ENCODE results near the gene IQCH.

The IQCH gene

GRCh38 chr15:67543348-67543718, 288.7 kb downstream of the IQCH start:
- Histone ChIP-seq H4K20me1 (ENCODE audit: insufficient read depth, low read length) (no peaks in the 10 kb centered on the region), H3K4me1 (ENCODE audit: low read length) (peaks cover 24% of the 10 kb centered on the region), H3K4me2 (ENCODE audit: low read depth, low read length) (peak overlapping the region; percentile 95), H3K79me2 (ENCODE audit: low read length) (peaks cover 14% of the 10 kb centered on the region; the same call in 1 of the 2 replicates), H3K9me3 (replicated peaks; ENCODE audit: insufficient read depth, low read length) (no peaks in the 10 kb centered on the region), H3K9me2 (replicated peaks; ENCODE audit: insufficient read depth, low read length) (no peaks in the 10 kb centered on the region), H3K4me3 (ENCODE audit: low read length) (peak overlapping the region; percentile 98), H3K27me3 (replicated peaks; ENCODE audit: insufficient read depth, low read length) (no peaks in the 10 kb centered on the region), H3K9ac (ENCODE audit: low read length) (no peak overlapping the region; the same call in 1 of the 2 replicates), H3K36me3 (replicated peaks; ENCODE audit: insufficient read depth, low read length) (no peaks in the 10 kb centered on the region), H3K27ac (ENCODE audit: low read length) (no peak overlapping the region), H2AFZ (ENCODE audit: low read length) (peak overlapping the region; percentile 94), H3F3A (ENCODE audit: insufficient read depth, low read length) (peaks cover 24% of the 10 kb centered on the region)
- no peak for DNase-seq
- TF ChIP-seq EZH2 (optimal IDR thresholded peaks at IDR 0.05; ENCODE audit: low read depth, low read length) (no peak), EZH2phosphoT487 (IDR thresholded peaks at IDR 0.05; ENCODE audit: low read length) (no peak)
- TF ChIP-seq, protein P1, sequence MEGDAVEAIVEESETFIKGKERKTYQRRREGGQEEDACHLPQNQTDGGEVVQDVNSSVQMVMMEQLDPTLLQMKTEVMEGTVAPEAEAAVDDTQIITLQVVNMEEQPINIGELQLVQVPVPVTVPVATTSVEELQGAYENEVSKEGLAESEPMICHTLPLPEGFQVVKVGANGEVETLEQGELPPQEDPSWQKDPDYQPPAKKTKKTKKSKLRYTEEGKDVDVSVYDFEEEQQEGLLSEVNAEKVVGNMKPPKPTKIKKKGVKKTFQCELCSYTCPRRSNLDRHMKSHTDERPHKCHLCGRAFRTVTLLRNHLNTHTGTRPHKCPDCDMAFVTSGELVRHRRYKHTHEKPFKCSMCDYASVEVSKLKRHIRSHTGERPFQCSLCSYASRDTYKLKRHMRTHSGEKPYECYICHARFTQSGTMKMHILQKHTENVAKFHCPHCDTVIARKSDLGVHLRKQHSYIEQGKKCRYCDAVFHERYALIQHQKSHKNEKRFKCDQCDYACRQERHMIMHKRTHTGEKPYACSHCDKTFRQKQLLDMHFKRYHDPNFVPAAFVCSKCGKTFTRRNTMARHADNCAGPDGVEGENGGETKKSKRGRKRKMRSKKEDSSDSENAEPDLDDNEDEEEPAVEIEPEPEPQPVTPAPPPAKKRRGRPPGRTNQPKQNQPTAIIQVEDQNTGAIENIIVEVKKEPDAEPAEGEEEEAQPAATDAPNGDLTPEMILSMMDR (IDR thresholded peaks at IDR 0.05; ENCODE audit: low read length) = no peak

GRCh38 chr15:67544475-67544874, 289.9 kb downstream of the IQCH start:
- Histone ChIP-seq H3K9ac (ENCODE audit: low read length) (no peak overlapping the region), H3K9me3 (replicated peaks; ENCODE audit: insufficient read depth, low read length) (no peaks in the 10 kb centered on the region), H3K4me1 (ENCODE audit: low read length) (peaks cover 20% of the 10 kb centered on the region), H3K27ac (ENCODE audit: low read length) (no peak overlapping the region), H3K4me3 (ENCODE audit: low read length) (no peak overlapping the region), H3K9me2 (replicated peaks; ENCODE audit: insufficient read depth, low read length) (no peaks in the 10 kb centered on the region), H3K27me3 (replicated peaks; ENCODE audit: insufficient read depth, low read length) (no peaks in the 10 kb centered on the region), H3K36me3 (replicated peaks; ENCODE audit: insufficient read depth, low read length) (no peaks in the 10 kb centered on the region), H4K20me1 (ENCODE audit: insufficient read depth, low read length) (no peaks in the 10 kb centered on the region), H3K79me2 (ENCODE audit: low read length) (peaks cover 14% of the 10 kb centered on the region; the same call in 1 of the 2 replicates), H3F3A (ENCODE audit: insufficient read depth, low read length) (peaks cover 24% of the 10 kb centered on the region), H3K4me2 (ENCODE audit: low read depth, low read length) (no peak overlapping the region), H2AFZ (ENCODE audit: low read length) (no peak overlapping the region)
- TF ChIP-seq EZH2 (optimal IDR thresholded peaks at IDR 0.05; ENCODE audit: low read depth, low read length) (no peak), EZH2phosphoT487 (IDR thresholded peaks at IDR 0.05; ENCODE audit: low read length) (no peak)
- TF ChIP-seq, protein P1 (IDR thresholded peaks at IDR 0.05; ENCODE audit: low read length) = no peak
- DNase-seq = no peak

DNA sequence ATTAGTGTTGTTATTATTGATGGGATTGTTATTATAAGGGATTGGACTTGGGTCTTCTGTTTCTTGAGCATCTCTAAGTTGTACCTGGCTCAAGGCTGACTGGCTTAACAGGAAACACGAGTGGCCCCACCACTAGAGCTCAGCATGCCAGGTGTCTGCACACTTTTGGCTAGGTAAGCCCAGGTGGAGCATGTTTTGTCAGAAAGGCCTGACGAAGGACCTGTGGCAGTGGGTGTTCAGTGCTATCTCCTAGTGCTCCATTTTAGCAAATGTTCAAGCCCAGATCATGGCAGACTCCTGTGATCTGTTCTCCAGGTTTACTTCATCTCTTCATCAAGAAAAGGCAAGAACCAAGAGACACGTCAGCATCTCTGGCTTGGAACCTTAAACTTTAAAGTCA, 291.3 kb downstream of the IQCH start:
- H3K27ac ChIP-seq (ENCODE audit: low read length) = no peak overlapping the region
- peaks cover 10% of the 10 kb centered on the region for H3K4me1 ChIP-seq (ENCODE audit: low read length)
- no peaks in the 10 kb centered on the region for H4K20me1 ChIP-seq (ENCODE audit: insufficient read depth, low read length)
- no peak overlapping the region for H2AFZ ChIP-seq (ENCODE audit: low read length)
- TF ChIP-seq EZH2 (optimal IDR thresholded peaks at IDR 0.05; ENCODE audit: low read depth, low read length) (no peak), EZH2phosphoT487 (IDR thresholded peaks at IDR 0.05; ENCODE audit: low read length) (no peak)
- TF ChIP-seq, protein P1 (IDR thresholded peaks at IDR 0.05; ENCODE audit: low read length) = no peak
- H3K4me2 ChIP-seq (ENCODE audit: low read depth, low read length) = no peak overlapping the region
- H3K79me2 ChIP-seq (ENCODE audit: low read length) = peaks cover 10% of the 10 kb centered on the region; the same call in 1 of the 2 replicates
- no peaks in the 10 kb centered on the region for H3K27me3 ChIP-seq (replicated peaks; ENCODE audit: insufficient read depth, low read length)
- no peaks in the 10 kb centered on the region for H3K9me3 ChIP-seq (replicated peaks; ENCODE audit: insufficient read depth, low read length)
- DNase-seq = no peak
- H3K9me2 ChIP-seq (replicated peaks; ENCODE audit: insufficient read depth, low read length) = no peaks in the 10 kb centered on the region
- H3K9ac ChIP-seq (ENCODE audit: low read length) = no peak overlapping the region
- no peaks in the 10 kb centered on the region for H3K36me3 ChIP-seq (replicated peaks; ENCODE audit: insufficient read depth, low read length)
- no peak overlapping the region for H3K4me3 ChIP-seq (ENCODE audit: low read length)
- peaks cover 19% of the 10 kb centered on the region; the same call in 1 of the 2 replicates for H3F3A ChIP-seq (ENCODE audit: insufficient read depth, low read length)
